ENCODE results near the gene GARNL3.

GRCh38 chr9:127281891-127282290 lies 17.3 kb downstream of the GARNL3 start:
- no peak for TF ChIP-seq CTCF (IDR thresholded peaks at IDR 0.05; ENCODE audit: poor library complexity)
- TF ChIP-seq EZH2 (IDR thresholded peaks at IDR 0.05; ENCODE audit: borderline replicate concordance): no peak
- no peak for TF ChIP-seq EZH2phosphoT487 (IDR thresholded peaks at IDR 0.05; ENCODE audit: low read depth, severe bottlenecking, unreplicated experiment)

Data from hepatocyte (in vitro differentiated cells).